IPS DF 4.7 (cell line): ENCODE measurements around the gene C2orf92.
A peak's percentile ranks its signal among the peaks of the same experiment; 100 is the strongest.

ENCODE experiments used
- DNase-seq: peaks from one replicate; pipeline ENCODE4 v3.0.0-alpha.2; 2013; ENCODE audit warnings: low spot score; ENCODE audit errors: extremely low read depth

C2orf92 gene

DNA sequence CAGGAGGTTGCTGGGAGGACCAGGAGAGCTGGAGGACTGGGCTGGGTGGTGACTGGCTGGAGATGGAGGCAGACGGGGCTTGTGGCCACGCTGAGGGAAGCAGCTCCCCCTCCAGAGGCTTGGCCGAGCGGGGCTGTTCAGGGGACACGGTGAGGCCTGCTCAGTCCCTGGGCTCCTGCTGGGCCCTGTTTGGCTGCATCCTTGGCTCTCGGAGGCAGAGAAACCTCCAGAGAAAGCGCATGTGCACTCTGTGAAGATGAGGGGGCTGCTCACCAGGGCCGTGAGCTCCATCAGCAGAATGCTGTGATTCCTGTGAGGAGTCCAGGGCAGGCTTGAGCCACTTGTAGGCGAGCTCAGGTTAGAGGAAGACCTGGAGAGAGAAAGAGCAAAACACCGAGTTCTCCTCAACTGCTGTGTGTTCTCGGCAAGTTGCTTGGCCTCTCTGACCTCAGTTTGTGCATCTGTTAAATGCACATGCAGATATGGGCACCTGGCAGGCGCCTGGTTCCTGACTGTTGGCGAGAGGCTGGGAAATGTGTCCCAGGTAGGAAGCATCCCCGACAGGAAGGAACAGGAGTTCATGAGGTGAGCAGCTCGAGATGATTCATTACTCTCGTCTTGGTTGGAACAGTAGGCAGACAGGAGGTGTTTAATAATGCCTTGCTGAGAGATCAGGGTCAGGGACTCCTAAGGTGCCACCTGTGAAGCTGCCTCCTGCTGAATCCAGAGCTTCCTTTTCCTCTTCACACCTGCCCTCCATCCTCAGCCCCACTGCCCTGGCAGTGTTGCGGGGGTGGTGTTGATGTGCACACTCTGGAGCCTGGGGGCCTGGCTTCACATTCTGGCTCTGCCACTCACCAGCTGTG lies 44.8 kb downstream of the C2orf92 start:
- DNase-seq, result no peak

DNA sequence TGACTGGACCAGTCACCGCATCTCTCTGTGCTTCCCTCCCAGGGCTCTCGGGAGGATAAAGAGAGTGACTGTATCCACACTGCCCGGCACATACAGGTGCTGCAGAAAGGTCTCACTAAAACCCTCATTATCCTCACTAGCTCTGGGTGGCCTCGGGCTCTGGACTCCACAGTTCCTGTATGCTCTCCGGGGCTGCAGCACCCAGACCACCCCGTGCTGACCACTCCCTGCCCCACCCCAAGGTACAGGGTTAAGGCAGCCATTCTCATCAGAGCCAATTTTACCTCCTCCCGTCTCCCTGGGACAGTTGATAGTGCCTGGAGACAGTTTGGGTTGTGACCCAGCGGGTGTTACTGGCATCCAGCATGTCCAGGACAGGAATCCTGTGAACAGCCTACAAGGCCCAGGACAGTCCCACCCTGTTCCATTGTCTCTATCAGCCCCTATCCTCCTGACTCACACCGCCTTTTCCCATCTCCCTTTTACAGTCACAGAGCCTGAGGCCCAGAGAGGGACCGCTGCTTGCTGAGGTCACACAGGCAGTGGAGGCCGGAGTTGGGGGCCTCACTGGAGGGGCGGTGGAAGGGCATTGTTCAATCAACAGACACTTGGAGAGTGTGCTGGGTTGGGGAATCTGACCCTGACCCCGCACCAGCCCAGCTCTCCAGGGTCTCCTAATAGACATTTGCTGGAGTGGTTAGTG lies 45.6 kb downstream of the C2orf92 start:
- no peak for DNase-seq

DNA sequence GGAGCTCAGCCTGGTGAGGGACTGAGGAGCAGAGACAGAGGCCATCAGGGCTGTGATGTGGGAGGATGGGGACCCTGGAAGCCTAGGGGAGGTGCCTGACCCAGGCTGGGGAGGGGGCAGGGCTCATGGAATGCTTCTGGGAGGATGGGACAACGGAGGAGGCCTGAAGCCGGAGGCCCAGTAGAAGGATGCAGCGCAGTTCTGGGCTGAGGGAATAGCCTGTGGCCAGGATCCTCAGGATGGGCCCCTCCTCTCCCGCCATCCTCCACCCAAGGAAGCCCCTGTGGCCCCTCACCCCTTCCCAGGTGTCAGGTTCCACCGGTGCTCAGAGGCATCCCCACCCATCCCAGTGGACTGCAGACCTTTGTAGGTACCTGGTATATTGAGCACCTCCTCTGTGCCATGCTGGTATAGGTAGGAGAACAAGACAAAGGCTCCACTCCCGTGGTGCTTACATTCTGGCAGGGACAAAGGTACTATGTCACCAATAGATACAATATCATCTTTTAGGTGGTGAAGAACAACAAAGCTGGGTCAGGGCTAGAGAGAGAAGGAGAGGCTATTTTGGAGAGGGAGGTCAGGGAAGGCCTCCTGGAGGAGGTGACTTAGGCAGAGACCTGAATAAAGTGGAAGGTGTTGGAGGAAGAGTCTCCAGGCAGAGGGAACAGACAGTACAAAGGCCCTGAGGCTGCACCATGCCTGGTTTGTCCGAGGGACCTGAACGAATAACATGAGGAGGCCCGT lies 46.6 kb downstream of the C2orf92 start:
- DNase-seq, result no peak

DNA sequence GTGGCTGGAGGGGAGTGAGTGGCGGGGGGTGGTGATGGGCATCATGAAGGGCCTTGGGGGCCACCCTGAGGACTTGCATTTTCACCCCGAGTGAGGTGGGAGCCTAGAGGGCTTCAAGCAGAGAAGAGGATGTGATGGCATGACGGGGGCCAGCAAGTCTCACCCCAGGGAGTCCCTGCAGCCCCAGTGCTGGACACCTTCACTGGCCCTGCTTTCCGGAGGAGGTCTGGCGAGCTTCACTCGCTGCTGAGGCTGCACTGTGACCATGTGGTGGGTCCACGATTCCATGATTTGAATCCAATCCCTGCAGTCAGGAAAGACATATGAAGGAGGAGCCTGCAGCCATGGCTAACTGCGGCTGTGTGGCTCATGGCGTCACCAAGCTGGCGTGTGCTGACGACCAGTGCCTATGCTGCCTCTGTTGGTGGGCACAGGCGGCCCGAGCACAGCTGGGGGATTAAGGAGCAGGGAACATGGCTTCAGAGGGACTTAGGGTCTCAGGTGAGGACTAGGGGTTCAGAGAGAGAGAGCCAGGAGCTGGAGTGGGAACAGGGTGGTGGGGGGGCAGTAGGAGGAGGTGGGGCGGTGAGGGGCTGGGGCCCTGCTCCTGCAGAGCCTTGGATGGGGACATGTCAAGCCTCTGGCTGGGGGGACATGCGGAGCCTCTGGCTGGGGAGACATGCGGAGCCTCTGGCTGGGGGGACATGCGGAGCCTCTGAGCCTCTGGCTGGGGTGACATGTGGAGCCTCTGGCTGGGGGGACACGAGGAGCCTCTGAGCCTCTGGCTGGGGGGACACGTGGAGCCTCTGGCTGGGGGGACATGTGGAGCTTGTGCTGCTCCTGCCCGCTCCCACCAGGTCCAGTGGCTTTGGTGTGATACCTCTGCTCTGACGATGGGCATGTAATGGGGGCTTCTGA lies 47.4 kb downstream of the C2orf92 start:
- no peak for DNase-seq

DNA sequence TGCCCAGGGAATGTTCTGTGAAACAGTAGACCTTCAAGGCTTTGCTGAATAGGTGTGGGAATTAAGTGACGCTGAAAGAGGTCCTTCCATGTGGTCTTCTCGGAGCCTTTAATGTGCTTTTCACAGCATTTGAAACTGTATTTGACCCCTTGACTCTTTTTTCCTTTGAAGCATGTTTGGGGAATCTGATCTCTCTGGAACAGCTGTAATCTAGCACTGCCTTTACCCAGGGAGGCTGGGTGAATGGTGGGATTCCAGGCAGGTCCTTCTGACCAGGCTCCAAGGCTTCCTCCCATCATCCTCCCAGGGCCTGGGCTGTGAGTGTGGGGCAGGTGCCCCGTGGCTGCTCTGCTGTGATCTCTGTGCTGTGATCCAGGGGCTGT lies 48.1 kb downstream of the C2orf92 start:
- DNase-seq, result no peak

DNA sequence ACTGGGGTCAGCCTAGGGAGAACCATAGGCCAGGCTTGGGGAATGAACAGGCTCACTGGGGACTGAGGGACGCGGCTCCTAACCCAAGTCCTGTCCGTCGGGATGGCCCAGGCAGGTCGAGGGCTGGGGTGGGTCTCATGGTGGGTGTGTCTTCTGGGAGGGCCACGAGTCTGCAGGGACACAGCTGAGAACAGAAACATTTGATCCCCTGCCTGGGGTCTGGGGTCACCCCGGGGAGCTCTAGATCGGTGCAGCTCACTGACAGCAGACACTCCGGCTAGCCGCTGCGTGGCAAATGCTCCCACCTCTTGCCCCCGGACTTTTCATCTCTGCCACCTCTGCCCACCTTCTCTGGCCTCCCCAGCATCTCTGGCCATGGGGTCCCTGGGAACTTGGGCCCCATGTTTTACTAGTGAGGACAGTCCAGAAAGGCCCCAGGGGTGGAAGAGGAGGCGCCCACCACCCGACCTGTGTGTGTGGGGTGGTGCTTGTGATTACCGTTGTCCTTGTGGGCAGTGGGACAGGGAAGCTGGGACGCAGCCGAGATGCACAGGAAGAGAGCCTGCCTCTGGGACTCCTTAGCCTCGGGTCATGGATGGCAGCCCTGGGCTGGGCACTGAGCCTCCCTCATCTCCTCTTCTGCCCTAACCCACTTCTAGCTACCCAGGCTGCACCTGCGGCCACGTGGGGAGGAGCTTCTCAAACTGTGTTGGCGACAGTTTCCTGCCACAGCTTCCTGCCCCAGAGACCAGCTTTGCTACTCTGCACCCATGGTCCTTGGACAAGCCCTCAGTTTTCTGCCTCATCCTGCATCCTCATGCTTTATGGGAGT lies 48.8 kb downstream of the C2orf92 start:
- no peak for DNase-seq

DNA sequence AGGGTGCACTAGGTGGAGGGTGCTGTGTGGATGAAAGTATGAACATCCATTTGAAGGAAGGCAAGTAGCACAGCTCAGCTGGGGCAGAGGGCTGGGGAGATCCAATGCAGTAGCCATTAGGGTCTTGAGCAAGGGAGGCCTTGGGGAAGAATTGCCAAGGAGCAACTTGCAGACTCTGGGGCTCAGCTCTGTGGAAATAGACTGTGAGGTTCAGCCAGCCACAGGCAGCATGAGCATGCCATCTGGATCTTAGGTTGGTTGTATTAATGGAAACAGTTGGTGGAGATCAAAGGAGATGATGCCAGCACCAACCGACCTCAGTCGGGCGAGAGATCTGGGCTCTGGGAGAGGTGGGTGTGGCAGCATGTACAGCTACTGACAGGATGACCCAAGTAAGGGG lies 49.4 kb downstream of the C2orf92 start:
- DNase-seq, result no peak

DNA sequence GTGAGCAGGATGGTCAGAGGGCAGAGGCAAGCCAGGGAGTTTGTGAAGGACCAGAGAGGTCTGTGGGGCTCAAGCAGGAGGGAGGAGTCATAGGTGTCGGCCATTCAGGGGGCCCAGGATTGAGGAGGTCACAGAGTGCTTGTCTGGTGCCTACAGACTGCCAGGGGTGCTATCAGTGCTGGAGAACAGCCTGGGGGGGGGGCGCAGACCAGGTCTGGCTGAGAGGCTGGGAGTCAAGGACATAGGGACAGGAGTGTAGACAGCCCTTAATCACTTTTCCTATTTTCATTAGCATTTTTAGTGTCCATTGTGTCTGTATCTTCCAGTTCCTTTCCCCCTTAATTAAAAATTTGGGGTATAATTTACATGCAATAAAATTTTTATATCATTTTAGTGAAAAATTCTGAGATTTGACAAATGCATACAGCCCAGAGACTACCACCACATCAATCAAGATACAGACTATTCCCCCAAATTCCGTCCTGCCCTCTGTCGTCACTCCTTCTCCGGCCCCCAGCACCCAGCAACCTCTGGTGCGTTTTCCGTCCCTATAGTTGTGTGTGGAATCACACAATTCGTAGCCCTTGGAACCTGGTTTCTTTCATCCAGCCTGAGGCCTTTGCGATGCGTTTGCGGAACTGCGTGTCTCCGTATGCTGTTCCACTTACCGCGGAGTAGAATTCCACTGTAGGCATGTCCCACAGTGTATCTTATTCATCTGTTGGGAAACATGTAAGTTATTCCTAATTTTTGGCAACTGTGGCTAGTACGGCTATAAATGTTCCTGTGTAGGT lies 50.0 kb downstream of the C2orf92 start:
- DNase-seq, result no peak

DNA sequence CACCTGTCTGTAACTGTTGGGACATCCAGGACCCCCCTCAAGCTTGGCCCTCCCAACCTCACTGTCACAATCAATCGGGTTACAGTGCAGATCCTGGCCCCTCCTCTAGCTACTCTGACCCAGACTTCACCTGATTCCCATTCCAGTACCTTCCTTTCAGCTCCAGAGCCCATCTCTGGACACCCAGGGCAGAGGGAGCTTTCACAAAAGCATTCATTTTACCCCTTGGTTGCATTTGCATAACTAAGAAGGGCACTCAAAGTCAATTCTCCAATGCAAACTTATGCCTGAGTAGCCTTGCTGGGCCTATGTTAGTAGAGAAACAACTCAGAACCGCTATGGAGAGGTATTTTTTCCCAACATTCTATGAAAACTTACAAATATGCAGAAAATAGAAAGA lies 51.2 kb downstream of the C2orf92 start:
- DNase-seq, result peak; percentile 14

DNA sequence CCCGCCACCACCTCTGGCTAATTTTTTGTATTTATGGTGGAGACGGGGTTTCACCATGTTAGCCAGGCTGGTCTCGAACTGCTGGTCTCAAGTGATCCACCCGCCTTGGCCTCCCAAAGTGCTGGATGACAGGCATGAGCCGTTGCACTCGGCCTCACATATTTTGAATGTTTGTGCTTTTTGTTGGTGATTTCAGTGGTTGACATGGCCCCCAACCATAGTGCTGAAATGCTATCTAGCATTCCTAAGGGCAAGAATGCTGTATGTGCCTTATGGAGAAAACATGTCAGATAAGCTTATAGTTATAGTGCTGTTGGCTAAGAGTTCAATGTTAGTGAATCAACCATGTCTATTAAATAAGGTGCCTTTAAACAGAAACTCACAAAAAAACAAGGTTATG lies 52.7 kb downstream of the C2orf92 start:
- no peak for DNase-seq

DNA sequence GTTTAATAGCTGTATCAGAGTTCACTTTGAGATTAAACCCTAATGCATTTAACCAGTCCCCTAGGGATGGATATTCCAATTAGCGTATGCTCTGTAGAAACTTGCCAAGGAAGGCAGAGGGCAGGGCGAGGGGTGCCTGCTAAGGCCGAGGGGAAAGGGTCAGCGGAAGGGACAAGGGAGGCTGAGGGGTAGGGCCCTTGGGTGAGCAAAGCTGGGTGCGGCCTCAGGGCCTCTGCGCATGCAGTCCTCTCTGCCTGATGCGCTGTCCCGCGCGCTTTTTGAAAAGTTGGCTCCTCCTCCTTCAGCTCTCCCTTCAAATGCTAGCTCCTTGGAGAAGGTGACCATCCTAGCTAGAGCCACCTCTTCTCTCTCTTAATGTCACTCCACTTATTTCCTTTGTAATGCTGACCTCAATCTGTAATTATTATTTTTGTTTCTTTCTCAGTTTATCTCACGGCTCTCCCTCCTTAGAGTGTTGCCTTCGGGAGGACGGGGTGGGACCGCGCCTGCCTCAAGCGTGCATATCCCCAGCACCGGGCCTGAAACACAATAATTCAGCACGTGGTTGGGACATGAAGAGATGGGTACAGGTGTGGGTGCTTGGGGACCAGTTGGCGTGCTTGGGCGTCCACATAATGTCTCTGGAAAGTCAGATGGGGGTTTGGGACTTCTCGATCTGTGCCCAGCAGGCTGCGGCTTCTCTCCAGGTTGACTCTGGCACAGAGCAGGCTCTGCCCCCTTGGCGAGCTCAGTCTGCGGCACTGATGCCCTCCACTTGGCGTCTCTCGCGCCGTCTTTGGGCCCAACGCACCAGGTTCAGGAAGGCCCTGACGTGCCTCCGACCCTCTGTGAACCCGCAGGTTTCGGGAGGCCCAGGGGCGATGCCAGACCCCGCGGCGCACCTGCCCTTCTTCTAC lies 53.9 kb downstream of the C2orf92 start:
- DNase-seq, result no peak

DNA sequence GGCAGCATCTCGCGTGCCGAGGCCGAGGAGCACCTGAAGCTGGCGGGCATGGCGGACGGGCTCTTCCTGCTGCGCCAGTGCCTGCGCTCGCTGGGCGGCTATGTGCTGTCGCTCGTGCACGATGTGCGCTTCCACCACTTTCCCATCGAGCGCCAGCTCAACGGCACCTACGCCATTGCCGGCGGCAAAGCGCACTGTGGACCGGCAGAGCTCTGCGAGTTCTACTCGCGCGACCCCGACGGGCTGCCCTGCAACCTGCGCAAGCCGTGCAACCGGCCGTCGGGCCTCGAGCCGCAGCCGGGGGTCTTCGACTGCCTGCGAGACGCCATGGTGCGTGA lies 54.5 kb downstream of the C2orf92 start:
- no peak for DNase-seq

DNA sequence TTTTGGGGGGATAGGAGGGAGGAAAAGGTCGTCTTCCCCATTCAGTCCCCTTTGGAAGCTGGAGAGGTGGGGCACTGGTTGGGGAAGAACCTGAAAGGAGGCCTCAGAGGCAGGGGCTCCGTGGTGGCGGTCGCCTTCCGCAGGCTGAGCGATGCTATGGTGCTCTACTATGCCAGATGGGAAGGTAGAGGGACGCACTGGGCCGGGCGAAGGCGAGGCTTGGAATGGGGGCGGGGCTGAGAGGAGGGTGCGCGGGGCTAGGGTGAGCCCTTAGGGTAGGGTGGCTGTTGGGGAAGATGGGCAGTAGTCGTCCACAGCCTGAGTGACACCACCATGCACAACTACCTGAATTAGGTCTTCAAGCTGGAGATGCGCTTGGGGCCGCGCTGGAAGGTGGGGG lies 55.0 kb downstream of the C2orf92 start:
- no peak for DNase-seq

DNA sequence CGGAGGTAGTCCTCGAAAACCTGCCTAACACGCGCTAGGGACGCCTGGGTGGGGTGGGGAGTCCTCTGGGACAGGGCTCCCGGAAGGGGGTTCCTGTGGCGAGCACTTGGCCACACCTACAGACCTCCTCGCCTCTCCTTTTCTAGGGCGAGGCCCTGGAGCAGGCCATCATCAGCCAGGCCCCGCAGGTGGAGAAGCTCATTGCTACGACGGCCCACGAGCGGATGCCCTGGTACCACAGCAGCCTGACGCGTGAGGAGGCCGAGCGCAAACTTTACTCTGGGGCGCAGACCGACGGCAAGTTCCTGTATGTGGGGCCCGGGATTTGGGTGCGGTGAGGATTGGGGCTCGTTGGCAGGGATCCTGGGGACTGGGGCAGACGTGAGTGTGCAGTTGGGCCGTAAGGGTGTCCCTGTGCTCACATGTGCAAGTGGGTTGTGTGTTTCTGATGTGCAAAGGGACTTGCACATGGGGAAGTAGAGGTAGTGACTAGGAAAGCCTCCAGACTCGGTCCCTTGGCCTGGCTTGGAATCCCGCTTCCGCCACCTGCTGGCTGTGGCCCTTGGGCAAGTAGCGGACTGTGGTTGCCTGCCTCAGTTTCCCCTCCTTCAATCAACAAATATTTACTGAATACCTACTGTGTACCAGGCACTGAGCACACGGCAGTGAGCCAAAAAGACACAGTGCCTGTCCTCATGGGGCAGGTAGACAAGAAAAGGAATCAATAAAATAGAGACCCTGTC lies 55.6 kb downstream of the C2orf92 start:
- DNase-seq, result no peak

DNA sequence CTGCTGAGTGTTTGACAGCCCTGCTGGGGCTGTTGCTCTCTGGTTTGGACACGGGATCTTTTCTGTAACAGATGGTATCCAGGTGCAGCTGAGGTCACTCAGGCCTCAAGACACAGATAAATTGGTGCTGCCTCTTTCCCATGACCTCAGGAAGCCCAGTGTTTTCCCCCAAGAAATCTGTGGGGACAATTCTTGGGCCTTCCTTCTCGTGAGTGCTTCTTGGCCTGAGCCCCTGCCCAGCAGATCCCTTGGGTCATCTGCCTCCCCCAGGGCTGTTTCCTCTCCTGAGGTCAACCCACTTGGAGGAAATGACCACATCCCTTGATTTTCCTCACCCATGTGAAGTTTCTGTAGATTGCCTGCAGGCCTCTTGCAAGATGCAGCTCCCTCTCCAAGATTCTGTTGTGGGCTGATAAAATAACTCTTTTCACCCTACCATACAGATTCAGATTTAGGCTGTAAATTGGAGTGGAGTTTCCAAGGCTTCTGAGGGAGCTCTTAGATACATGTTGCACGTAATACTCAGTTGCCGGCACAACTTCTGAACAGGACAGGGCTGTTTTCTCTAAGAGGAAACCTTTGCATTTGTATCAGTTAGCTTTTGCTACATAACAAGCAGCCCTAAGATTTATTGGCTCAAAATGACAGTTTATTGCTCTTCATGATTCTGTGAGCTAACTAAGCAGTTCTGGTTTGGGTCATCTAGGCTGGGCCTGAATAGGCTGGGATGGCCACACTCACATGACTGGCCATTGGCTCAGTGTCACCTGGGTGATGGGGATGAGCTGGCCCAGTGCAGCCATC lies 57.0 kb downstream of the C2orf92 start:
- DNase-seq, result no peak

DNA sequence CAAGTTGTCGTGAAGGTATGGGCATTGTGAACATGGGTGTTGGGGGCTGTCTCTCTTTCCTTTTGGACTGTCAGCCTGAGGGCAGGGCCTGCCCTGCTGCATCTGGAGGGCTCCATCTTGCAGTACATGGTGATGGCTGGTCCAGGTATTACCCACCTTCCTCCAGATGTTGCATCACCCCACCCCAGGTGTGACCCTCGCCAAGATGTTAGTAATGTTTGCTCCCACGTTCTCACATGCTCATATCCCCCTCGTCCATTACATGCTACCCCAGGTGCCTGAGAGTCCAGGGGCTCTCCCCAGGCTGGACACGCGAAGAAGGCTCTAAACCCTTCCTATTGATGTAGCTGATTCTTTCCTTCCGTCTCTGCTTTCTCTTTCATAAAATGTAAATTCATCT lies 57.8 kb downstream of the C2orf92 start:
- no peak for DNase-seq
